GM19193 (cell line): ENCODE data around the gene LRRN4CL.

ENCODE experiments used
- POLR2A ChIP-seq: IDR thresholded peaks from 4 replicates; pipeline ENCODE4 v1.6.1; 2011; ENCODE audit not compliant: insufficient read depth, insufficient read length; ENCODE audit errors: extremely low read depth

LRRN4CL gene

GRCh38 chr11:62645946-62646824 lies 43.1 kb downstream of the LRRN4CL start, which contains the start of gene GANAB:
TSS of gene GANAB (minus strand) at chr11:62646613. CDS start at chr11:62646599, 14 bp downstream.
- peak; percentile 91 for TF ChIP-seq POLR2A

- TF ChIP-seq POLR2A = no peak
These were observed 43.7 kb downstream of the LRRN4CL start for GRCh38 chr11:62645671-62645945.

GRCh38 chr11:62644220-62644619 lies 45.1 kb downstream of the LRRN4CL start:
- TF ChIP-seq POLR2A = no peak
